GM19240 (cell line): ENCODE measurements around the gene FBRS.

Experiments used
- DNase-seq: peaks from one replicate; pipeline ENCODE4 v3.0.0; 2011; ENCODE audit warnings: low spot score; ENCODE audit not compliant: insufficient read length

The FBRS gene

DNA sequence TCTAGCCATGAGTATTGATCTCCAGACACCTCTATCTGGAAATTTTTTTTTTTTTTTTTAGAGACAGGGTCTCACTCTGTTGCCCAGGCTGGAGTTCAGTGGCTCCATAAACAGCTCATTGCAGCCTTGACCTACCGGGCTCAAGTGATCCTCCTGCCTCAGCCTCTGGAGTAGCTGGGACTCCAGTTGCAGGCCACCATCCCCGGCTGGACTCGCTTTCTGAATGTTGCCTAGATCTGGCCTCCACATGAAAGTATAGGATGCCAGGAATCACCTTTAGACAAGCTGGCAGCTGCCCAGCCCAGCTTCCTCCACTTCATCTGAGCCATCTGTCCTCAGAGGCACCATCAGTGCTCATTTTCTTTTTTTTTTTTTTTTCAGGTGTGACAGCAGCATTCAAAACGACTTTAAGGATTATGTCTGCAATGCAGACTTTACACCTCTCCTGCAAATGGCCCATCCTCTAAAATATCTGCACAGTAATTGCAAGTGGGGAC, 13.8 kb upstream of the FBRS start:
- DNase-seq: no peak

GRCh38 chr16:30645727-30646126, 12.5 kb upstream of the FBRS start:
- DNase-seq: no peak

DNA sequence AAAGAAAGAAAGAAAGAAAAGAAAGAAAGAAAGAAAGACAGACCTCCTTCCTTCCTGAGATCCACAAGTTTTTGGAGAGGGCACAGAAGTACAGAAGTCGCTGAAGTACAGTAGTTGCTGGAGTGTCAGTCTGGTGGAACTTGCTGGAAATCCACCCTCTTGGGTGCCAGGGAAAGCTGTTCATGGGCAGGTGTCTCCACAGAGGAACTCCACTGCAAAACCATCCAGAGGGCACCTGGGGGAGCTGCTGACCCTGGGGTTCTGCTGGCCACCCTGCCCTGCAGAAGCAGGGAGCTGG, 11.0 kb upstream of the FBRS start:
- DNase-seq: no peak

GRCh38 chr16:30649725-30650368, 8.4 kb upstream of the FBRS start:
- DNase-seq: no peak

DNA sequence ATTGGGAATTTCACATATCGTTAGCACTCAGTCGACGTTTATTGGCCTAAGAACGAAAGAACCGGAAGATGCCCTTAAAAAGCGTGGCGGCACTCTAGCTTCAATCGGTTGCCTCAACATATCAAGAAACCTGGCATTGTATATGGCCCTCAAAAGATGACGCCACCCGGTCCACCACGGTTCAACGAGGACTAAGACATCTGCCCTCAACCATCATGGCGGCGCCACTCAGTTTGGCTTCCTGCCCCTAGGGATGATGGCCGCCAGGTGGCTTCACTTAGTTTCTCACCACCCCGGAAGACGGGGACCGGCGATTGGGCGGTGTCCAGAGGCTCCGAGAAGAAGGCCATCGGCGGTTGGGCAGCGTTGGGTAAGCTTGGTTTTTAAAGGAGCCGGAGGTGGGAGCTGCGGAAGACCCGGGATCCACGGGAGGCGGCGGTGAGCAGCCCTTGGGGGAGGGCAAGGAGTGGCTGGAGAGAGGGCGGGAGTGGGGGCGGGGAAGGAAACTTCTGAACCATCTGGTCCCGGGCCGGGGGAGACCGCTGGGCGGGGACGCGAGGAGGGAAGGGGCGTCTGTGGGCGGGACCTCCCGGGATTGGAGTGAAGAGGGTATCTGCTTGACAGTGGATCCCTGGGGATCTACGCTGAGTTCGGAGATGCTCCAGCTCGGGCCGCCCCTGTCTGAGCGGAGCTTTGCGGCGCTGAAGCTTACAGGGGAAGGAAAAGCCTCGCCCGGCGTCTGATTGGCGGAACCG, 7.7 kb upstream of the FBRS start, which contains the start of gene PRR14:
PRR14 (plus strand) TSS at position 592 of the 755 bp plus-strand sequence. CDS start 686 bp downstream, outside the sequence.
- DNase-seq: peak; percentile 65

DNA sequence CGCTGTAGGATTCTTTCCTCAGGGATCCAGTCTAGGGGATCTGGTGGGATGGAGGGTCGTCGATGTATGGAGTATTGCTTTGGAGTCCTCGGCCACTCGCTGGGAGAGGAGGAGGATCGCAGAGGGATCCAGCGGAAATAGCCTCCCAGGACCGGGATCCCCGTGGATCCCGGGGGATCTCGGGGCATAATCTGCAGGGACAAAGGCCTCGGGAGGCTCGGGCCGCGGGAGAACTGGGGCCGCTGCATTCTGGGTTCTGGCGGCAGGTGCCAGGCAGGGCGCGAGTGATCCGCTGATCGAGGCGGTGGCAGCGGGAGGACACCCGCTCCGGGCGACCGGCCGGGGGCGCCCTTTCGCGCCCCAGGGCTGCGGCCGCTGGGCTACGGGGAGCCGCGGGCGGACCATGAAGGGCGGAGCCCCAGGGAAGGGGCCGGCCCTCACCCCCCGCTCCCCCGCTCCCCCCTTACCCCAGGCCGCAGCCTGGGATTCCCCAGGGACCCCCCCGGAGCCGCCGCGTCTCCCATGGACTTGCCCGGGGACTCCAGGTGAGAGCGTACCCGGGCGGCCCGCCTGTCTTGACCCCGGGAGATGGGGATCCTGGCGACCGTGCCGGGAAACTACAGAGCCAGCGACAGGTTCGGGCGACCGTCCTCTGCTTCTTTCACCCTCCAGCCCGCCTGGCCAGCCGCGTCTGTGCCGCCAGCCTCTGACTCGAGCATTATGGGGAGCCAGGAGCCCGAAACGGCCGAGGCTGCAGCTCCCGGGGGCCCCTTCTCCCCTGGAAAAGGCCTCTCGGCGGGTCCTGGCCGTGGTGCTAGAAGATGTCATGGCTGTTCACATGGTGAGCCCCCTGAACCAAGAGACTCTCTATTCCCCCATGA, 6.9 kb upstream of the FBRS start:
- no peak for DNase-seq

DNA sequence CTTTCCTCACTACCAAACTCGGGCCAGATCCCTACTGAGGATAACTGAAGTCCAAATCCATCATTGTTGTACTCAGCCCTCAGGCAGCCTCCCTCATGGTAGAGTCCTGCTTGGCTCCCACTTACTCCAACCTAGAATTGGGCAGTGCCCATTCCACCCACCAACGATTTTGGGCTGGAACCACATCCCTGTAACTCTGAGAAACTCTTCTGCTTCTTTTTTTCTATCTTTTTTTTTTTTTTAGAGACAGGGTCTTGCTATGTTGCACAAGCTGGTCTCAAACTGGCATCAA, 6.3 kb upstream of the FBRS start:
- no peak for DNase-seq

DNA sequence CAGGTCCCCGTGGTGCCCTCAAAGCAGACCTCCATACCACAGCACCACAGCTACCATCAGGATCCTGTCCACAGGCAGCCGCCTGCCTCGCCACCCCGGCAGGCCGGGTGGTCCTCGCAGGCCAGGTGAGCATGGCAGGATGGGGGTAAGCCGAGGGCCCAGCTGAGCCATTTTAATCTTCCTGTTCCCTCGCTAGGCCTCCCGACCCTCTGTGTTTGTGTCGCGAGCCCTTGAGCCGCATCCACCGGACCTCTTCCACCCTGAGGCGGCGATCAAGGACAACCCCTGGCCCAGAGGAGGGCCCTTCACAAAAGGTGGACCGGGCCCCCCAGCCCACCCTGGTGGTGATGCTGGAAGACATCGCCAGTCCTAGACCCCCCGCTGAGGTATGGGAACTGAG, 5.5 kb upstream of the FBRS start:
- DNase-seq: no peak

DNA sequence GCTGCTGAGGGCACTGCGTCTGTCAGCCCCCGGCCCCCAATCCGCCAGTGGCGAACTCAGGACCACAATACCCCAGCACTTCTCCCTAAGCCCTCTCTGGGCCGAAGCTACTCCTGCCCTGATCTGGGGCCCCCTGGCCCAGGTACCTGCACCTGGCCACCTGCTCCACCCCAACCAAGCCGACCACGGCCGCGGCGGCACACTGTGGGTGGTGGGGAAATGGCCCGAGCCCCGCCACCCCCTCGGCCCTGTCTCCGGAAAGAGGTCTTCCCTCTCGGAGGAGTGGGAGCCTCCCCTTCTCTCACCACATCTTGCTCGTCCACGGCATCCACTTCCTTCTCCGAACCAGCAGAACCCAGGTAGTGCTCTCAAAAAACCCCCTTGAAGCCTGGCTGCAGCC, 3.4 kb upstream of the FBRS start:
- no peak for DNase-seq

GRCh38 chr16:30655815-30656347, 2.4 kb upstream of the FBRS start:
- no peak for DNase-seq

GRCh38 chr16:30656388-30656787, 1.8 kb upstream of the FBRS start:
- no peak for DNase-seq

- no peak for DNase-seq
Observed at GRCh38 chr16:30656974-30657865, 1.0 kb upstream of the FBRS start.

DNA sequence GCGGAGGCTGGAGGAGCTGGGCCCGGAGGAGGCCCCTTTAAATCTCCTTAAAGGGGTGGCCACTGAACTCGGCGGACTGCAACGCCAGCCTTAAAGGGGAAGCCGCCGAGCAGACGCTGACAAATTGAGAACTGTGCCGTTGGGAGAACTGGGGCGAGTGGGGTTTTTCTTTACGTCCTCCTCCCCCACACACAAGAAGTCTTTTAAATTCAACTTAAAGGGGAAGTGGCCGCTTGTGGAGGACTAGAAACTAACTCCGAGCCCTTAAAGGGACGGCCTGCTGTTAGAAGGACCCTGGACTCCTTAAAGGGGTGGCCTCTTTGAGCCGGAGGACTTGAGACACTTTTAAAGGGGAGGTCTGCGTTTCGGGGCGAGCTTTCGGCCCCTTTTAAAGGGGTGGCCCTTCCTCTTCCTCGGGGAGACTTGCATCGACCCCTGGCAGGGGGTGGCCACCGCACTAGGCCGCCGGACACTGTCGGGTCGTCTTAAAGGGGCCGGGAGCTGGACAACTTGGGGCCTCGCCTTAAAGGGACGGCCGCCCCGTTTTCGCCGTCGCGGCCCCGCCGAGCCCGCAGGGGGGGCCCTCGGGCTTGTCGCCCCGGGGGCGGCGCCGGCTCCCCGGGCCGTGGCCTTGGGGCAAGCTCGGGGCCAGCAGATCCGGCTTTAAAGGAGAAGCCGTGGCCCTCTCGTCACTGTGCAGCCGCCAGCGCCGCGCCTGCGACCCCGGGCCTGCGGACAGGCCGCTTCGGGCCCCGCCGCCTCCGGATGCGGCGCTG, 688 bp downstream of the FBRS start:
- no peak for DNase-seq

GRCh38 chr16:30659507-30660423, 1.5 kb downstream of the FBRS start:
- no peak for DNase-seq

GRCh38 chr16:30660424-30661261, 2.4 kb downstream of the FBRS start:
- peak; percentile 75 for DNase-seq

GRCh38 chr16:30662449-30662848, 4.2 kb downstream of the FBRS start:
- no peak for DNase-seq

DNA sequence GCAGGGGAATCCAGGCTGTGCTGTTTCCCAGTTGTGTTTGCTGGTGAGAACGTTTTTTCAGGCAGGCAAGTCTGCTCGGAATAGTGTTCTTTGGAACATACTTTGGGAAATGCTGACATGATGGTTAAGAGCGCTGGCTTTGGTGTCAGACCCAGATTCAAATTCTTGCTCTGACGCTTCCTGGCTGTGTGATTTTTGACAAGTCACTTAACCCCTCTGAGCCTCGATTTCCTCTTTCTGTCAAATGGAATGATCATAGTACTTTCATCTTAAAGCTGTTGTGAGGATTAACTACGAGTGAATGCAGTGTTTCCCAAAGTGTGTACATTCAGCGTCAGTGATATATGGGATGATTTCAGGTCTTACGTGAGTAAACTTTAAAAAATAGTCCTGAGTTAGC, 4.8 kb downstream of the FBRS start:
- DNase-seq: no peak

DNA sequence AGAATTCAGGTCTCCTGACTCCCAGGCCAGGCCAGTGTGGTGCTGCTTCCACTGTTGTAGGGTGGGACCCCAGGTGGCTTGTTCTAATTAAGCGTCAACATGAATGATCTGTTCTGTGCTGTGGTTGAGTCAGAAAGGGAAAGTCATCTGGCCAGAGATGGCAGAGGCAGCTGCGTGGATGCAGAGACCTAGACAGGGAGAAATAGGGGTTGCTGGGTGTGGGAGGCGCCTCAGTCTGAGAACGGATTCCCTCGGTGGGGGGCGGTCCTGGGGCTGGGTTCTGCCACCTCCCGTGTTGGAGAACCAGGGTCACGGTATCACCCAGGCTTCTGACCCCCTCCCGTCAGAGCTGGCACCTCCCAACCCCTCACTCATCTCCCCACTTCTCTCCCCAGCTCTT, 5.6 kb downstream of the FBRS start:
- no peak for DNase-seq
